ENCODE data around the gene MYH6. TPM values are rescaled to one million over a fixed set of nuclear protein-coding genes. Genes with fewer than 3 reads are reported as not detected.

Gene MYH6
- total RNA-seq, 1 experiment from 2014 or later = 0.09 TPM

DNA sequence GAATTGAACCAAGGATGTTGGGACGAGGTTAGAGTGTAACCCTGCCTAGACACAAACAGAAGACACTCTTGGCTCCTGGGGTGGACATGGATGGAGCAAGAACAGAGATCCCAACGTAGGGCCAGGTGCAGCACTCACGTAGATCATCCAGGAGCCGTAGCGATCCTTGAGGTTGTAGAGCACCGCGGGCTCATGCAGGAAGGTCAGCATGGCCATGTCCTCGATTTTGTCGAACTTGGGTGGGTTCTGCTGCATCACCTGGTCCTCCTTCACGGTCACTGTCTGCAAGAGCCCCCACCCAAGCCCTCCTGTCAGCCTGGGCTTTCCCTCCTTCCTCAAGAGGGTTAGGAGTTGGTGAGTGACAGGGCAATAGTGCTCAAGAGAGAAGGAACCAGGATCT, 24.9 kb upstream of the MYH6 start (continued):
- TF ChIP-seq HMGA2 (CRISPR knock-in tag; IDR thresholded peaks at IDR 0.05) = no peak
- no peak for TF ChIP-seq NR2C2 (CRISPR knock-in tag; IDR thresholded peaks at IDR 0.05)
- TF ChIP-seq, protein P1, sequence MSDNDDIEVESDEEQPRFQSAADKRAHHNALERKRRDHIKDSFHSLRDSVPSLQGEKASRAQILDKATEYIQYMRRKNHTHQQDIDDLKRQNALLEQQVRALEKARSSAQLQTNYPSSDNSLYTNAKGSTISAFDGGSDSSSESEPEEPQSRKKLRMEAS (CRISPR knock-in tag; IDR thresholded peaks at IDR 0.05) = no peak
- TF ChIP-seq ZMAT4 (CRISPR knock-in tag; IDR thresholded peaks at IDR 0.05) = no peak
- TF ChIP-seq, protein P2, sequence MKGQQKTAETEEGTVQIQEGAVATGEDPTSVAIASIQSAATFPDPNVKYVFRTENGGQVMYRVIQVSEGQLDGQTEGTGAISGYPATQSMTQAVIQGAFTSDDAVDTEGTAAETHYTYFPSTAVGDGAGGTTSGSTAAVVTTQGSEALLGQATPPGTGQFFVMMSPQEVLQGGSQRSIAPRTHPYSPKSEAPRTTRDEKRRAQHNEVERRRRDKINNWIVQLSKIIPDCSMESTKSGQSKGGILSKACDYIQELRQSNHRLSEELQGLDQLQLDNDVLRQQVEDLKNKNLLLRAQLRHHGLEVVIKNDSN (CRISPR knock-in tag; IDR thresholded peaks at IDR 0.05) = no peak

DNA sequence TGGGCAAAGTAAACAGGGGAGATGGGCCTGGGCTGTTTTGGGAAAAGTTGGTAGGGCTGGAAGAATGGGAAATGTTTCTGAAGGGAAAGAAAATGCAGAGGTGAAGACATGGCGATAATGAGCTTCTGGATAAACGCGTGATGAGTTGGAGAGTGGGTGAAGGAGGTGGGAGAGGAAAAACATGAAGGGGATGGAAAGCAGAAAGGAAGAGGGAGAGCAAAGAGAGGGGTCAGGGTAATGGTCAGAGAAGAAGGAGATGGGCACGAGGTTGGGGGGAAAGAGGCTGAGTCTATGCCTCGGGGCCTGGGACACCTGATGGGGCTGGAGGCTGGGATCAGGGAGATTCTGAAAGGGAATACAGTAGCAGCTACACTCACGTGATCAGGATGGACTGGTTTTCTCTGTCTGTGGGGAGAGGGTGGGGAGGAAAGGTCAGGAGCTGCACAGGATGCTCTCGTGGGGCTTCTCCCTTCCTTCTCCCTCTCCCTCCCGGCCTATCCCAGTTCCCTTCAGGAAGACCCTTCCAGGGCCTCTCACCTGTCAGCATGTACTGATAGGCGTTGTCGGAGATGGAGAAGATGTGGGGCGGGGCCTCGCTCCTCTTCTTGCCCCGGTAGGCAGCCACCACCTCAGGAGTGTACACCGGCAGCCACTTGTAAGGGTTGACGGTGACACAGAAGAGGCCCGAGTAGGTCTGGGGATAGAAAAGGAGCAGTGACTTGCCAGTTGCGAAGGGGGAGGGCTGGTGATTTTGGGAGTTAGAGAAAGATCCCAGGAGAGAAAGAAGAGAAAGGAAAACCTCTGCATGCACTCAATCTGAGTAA, 24.2 kb upstream of the MYH6 start:
- Mint-ChIP-seq H3K27me3 (ENCODE audit: low read depth) (peaks cover 42% of the 10 kb centered on the region), H3K27ac (no peak overlapping the region), H3K4me1 (no peaks in the 10 kb centered on the region), H3K36me3 (no peaks in the 10 kb centered on the region), H3K9me3 (no peaks in the 10 kb centered on the region), H3K4me3 (no peak overlapping the region)
- ChIA-PET CTCF (interaction anchor here (0.8 kb wide), 1 partner anchor 127 kb away, joined by 3 read pairs; no protein-coding TSS in a partner anchor), POLR2A (no interaction called here)
- ATAC-seq (no peak), DNase-seq (ENCODE audit: low spot score) (no peak)
- TF ChIP-seq, protein P3, sequence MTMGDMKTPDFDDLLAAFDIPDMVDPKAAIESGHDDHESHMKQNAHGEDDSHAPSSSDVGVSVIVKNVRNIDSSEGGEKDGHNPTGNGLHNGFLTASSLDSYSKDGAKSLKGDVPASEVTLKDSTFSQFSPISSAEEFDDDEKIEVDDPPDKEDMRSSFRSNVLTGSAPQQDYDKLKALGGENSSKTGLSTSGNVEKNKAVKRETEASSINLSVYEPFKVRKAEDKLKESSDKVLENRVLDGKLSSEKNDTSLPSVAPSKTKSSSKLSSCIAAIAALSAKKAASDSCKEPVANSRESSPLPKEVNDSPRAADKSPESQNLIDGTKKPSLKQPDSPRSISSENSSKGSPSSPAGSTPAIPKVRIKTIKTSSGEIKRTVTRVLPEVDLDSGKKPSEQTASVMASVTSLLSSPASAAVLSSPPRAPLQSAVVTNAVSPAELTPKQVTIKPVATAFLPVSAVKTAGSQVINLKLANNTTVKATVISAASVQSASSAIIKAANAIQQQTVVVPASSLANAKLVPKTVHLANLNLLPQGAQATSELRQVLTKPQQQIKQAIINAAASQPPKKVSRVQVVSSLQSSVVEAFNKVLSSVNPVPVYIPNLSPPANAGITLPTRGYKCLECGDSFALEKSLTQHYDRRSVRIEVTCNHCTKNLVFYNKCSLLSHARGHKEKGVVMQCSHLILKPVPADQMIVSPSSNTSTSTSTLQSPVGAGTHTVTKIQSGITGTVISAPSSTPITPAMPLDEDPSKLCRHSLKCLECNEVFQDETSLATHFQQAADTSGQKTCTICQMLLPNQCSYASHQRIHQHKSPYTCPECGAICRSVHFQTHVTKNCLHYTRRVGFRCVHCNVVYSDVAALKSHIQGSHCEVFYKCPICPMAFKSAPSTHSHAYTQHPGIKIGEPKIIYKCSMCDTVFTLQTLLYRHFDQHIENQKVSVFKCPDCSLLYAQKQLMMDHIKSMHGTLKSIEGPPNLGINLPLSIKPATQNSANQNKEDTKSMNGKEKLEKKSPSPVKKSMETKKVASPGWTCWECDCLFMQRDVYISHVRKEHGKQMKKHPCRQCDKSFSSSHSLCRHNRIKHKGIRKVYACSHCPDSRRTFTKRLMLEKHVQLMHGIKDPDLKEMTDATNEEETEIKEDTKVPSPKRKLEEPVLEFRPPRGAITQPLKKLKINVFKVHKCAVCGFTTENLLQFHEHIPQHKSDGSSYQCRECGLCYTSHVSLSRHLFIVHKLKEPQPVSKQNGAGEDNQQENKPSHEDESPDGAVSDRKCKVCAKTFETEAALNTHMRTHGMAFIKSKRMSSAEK (CRISPR knock-in tag; IDR thresholded peaks at IDR 0.05; ENCODE audit: borderline replicate concordance) = no peak
- no peak for TF ChIP-seq ZNF423 (CRISPR knock-in tag; IDR thresholded peaks at IDR 0.05)
- TF ChIP-seq, protein P4, sequence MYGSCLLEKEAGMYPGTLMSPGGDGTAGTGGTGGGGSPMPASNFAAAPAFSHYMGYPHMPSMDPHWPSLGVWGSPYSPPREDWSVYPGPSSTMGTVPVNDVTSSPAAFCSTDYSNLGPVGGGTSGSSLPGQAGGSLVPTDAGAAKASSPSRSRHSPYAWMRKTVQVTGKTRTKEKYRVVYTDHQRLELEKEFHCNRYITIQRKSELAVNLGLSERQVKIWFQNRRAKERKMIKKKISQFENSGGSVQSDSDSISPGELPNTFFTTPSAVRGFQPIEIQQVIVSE (CRISPR knock-in tag; IDR thresholded peaks at IDR 0.05; ENCODE audit: borderline replicate concordance) = no peak
- TF ChIP-seq E2F5 (CRISPR knock-in tag; IDR thresholded peaks at IDR 0.05) = no peak
- TF ChIP-seq TEAD1 (CRISPR knock-in tag; IDR thresholded peaks at IDR 0.05) = no peak
- TF ChIP-seq, protein P5, sequence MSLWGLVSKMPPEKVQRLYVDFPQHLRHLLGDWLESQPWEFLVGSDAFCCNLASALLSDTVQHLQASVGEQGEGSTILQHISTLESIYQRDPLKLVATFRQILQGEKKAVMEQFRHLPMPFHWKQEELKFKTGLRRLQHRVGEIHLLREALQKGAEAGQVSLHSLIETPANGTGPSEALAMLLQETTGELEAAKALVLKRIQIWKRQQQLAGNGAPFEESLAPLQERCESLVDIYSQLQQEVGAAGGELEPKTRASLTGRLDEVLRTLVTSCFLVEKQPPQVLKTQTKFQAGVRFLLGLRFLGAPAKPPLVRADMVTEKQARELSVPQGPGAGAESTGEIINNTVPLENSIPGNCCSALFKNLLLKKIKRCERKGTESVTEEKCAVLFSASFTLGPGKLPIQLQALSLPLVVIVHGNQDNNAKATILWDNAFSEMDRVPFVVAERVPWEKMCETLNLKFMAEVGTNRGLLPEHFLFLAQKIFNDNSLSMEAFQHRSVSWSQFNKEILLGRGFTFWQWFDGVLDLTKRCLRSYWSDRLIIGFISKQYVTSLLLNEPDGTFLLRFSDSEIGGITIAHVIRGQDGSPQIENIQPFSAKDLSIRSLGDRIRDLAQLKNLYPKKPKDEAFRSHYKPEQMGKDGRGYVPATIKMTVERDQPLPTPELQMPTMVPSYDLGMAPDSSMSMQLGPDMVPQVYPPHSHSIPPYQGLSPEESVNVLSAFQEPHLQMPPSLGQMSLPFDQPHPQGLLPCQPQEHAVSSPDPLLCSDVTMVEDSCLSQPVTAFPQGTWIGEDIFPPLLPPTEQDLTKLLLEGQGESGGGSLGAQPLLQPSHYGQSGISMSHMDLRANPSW (CRISPR knock-in tag; conservative IDR thresholded peaks at IDR 0.05; ENCODE audit: low read depth) = no peak
- TF ChIP-seq ERG (CRISPR knock-in tag; IDR thresholded peaks at IDR 0.05) = no peak
